Measurements from ENCODE around the gene SYNGR3.
"Not testable (repeated sequence)": the region's sequence is repeated elsewhere in the genome, so short reads cannot be mapped to it uniquely, and the experiment has no call there.

Gene SYNGR3

GRCh38 chr16:1989209-1990100 is at the start of gene SYNGR3:
SYNGR3 (plus strand) TSS chr16:1989970; CDS start chr16:1990103, 133 bp downstream.
- DNase-seq = no peak

- DNase-seq = no peak
These were observed 49.3 kb upstream of the SYNGR3 start for GRCh38 chr16:1940273-1941161.

- no peak for DNase-seq
These were observed 48.4 kb upstream of the SYNGR3 start for GRCh38 chr16:1941162-1942046.

GRCh38 chr16:1942047-1942809 is 47.5 kb upstream of the SYNGR3 start:
- no peak for DNase-seq

GRCh38 chr16:1942810-1943726 is 46.7 kb upstream of the SYNGR3 start, which contains the start of gene MSRB1:
MSRB1 (minus strand) TSS chr16:1943199; CDS start chr16:1943156, 43 bp downstream.
- peak; percentile 85 for DNase-seq

GRCh38 chr16:1944612-1945199 is 45.1 kb upstream of the SYNGR3 start:
- DNase-seq = no peak

- DNase-seq = no peak
These were observed 44.0 kb upstream of the SYNGR3 start for GRCh38 chr16:1945559-1946391.

GRCh38 chr16:1946495-1947368 is 43.0 kb upstream of the SYNGR3 start:
- no peak for DNase-seq

GRCh38 chr16:1947369-1947670 is 42.5 kb upstream of the SYNGR3 start:
- no peak for DNase-seq

- no peak for DNase-seq
These were observed 40.3 kb upstream of the SYNGR3 start for GRCh38 chr16:1949507-1949906.

GRCh38 chr16:1950047-1950446 is 39.7 kb upstream of the SYNGR3 start:
- DNase-seq = no peak

GRCh38 chr16:1950559-1950958 is 39.2 kb upstream of the SYNGR3 start:
- no peak for DNase-seq

- no peak for DNase-seq
These were observed 36.0 kb upstream of the SYNGR3 start for GRCh38 chr16:1953734-1954133.

- not testable (repeated sequence) for DNase-seq
These were observed 32.2 kb upstream of the SYNGR3 start for GRCh38 chr16:1957434-1958142.

GRCh38 chr16:1958143-1958491 is 31.7 kb upstream of the SYNGR3 start:
- DNase-seq = not testable (repeated sequence)

- DNase-seq = no peak
These were observed 31.0 kb upstream of the SYNGR3 start for GRCh38 chr16:1958715-1959268.

GRCh38 chr16:1959269-1960039 is 30.3 kb upstream of the SYNGR3 start, which contains the start of gene NDUFB10:
NDUFB10 (plus strand) TSS chr16:1959538; CDS start chr16:1959625, 87 bp downstream.
- DNase-seq = no peak
